Activated CD4-positive, alpha-beta T cell treated with anti-CD3 and anti-CD28 coated beads, Interleukin-2, amount 50 U/mL, for 48 hours (primary cell): ENCODE measurements around the gene GTF2F2.
"Not testable (repeated sequence)": the region's sequence is repeated elsewhere in the genome, so short reads cannot be mapped to it uniquely, and the experiment has no call there.

ENCODE experiments used
- DNase-seq, 2 experiments: peaks; one replicate each; pipeline ENCODE4 v3.0.0-alpha.2; 2020

GTF2F2 gene

GRCh38 chr13:45257638-45258333 is 137.5 kb downstream of the GTF2F2 start:
- no peak for DNase-seq

GRCh38 chr13:45258334-45258675 is 138.0 kb downstream of the GTF2F2 start:
- no peak for DNase-seq

GRCh38 chr13:45267215-45267614 is 146.9 kb downstream of the GTF2F2 start:
- DNase-seq, result no peak

GRCh38 chr13:45269204-45269603 is 148.9 kb downstream of the GTF2F2 start:
- no peak for DNase-seq

- DNase-seq, result no peak
Observed at GRCh38 chr13:45276913-45277312, 156.6 kb downstream of the GTF2F2 start.

- DNase-seq, result no peak
Observed at GRCh38 chr13:45278096-45278645, 157.9 kb downstream of the GTF2F2 start.

GRCh38 chr13:45280011-45280410 is 159.7 kb downstream of the GTF2F2 start:
- DNase-seq, result no peak

- peak; percentile 67 to 75 for DNase-seq
Observed at GRCh38 chr13:45280751-45281634, 160.7 kb downstream of the GTF2F2 start.

GRCh38 chr13:45282994-45283393 is 162.7 kb downstream of the GTF2F2 start:
- no peak for DNase-seq

GRCh38 chr13:45289936-45290563 is 169.7 kb downstream of the GTF2F2 start:
- DNase-seq, result no peak

- no peak for DNase-seq
Observed at GRCh38 chr13:45292176-45292575, 171.9 kb downstream of the GTF2F2 start.

GRCh38 chr13:45295536-45295935 is 175.2 kb downstream of the GTF2F2 start:
- no peak for DNase-seq

GRCh38 chr13:45296259-45296658 is 175.9 kb downstream of the GTF2F2 start:
- no peak for DNase-seq

GRCh38 chr13:45297456-45298205 is 177.3 kb downstream of the GTF2F2 start:
- DNase-seq, result peak in 1 of 2 experiments; percentile 24

- DNase-seq, result no peak
Observed at GRCh38 chr13:45298206-45298505, 177.8 kb downstream of the GTF2F2 start.

GRCh38 chr13:45298550-45298949 is 178.2 kb downstream of the GTF2F2 start:
- DNase-seq, result not testable (repeated sequence)

GRCh38 chr13:45299194-45299593 is 178.9 kb downstream of the GTF2F2 start:
- DNase-seq, result no peak

- DNase-seq, result no peak
Observed at GRCh38 chr13:45300190-45300985, 180.1 kb downstream of the GTF2F2 start.

GRCh38 chr13:45301263-45301662 is 181.0 kb downstream of the GTF2F2 start:
- DNase-seq, result no peak

- DNase-seq, result no peak
Observed at GRCh38 chr13:45302507-45302906, 182.2 kb downstream of the GTF2F2 start.

- DNase-seq, result no peak
Observed at GRCh38 chr13:45303026-45303425, 182.7 kb downstream of the GTF2F2 start.

GRCh38 chr13:45303866-45304265 is 183.6 kb downstream of the GTF2F2 start:
- no peak for DNase-seq
